GM18507 (cell line): Measurements from ENCODE around the gene TESK1.
"Not testable (repeated sequence)": the region's sequence is repeated elsewhere in the genome, so short reads cannot be mapped to it uniquely, and the experiment has no call there.

Experiments
- DNase-seq: peaks from one replicate; pipeline ENCODE4 v3.0.0; 2011; ENCODE audit warnings: low read depth; ENCODE audit not compliant: insufficient read length; ENCODE audit errors: extremely low spot score
- FAIRE-seq: peaks from 2 replicates; lab custom pipeline; 2011; peaks lifted over from hg19 to GRCh38; lab: Jason Lieb, UNC

The TESK1 gene

GRCh38 chr9:35611230-35611797 is 6.3 kb downstream of the TESK1 start:
- FAIRE-seq (peak; percentile 85), DNase-seq (no peak)

GRCh38 chr9:35612066-35612465 is 7.0 kb downstream of the TESK1 start:
- not testable (repeated sequence) for FAIRE-seq

GRCh38 chr9:35612843-35613242 is 7.8 kb downstream of the TESK1 start:
- DNase-seq: no peak
- FAIRE-seq: no peak

More at GRCh38 chr9:35612066-35612465, 7.0 kb downstream of the TESK1 start:
- DNase-seq: not testable (repeated sequence)

- no peak for DNase-seq
- no peak for FAIRE-seq
Observed at GRCh38 chr9:35615981-35616680, 11.1 kb downstream of the TESK1 start.

- no peak for DNase-seq
- peak; percentile 90 for FAIRE-seq
Observed at GRCh38 chr9:35616681-35617459, 11.8 kb downstream of the TESK1 start.

GRCh38 chr9:35617548-35617947 is 12.5 kb downstream of the TESK1 start:
- FAIRE-seq: no peak
- no peak for DNase-seq

- FAIRE-seq (peak; percentile 91), DNase-seq (no peak)
Observed at GRCh38 chr9:35618325-35618727, 13.3 kb downstream of the TESK1 start, which contains the start of gene CD72. Gene CD72 (minus strand): TSS chr9:35618413. CDS start chr9:35618303, 110 bp downstream.

- peak; percentile 97 for FAIRE-seq
- no peak for DNase-seq
Observed at GRCh38 chr9:35618854-35619799, 14.1 kb downstream of the TESK1 start.

- DNase-seq (no peak), FAIRE-seq (no peak)
Observed at GRCh38 chr9:35619800-35620158, 14.7 kb downstream of the TESK1 start.

GRCh38 chr9:35627575-35627974 is 22.5 kb downstream of the TESK1 start:
- FAIRE-seq (no peak), DNase-seq (no peak)

- DNase-seq: no peak
- FAIRE-seq: no peak
Observed at GRCh38 chr9:35628389-35628991, 23.4 kb downstream of the TESK1 start.

- FAIRE-seq (no peak), DNase-seq (no peak)
Observed at GRCh38 chr9:35629597-35629996, 24.5 kb downstream of the TESK1 start.

GRCh38 chr9:35635730-35636129 is 30.7 kb downstream of the TESK1 start:
- no peak for FAIRE-seq
- DNase-seq: no peak

GRCh38 chr9:35636135-35636876 is 31.2 kb downstream of the TESK1 start:
- FAIRE-seq (peak; percentile 63), DNase-seq (no peak)

- not testable (repeated sequence) for FAIRE-seq, DNase-seq
Observed at GRCh38 chr9:35636877-35637246, 31.8 kb downstream of the TESK1 start.

GRCh38 chr9:35637427-35637955 is 32.4 kb downstream of the TESK1 start:
- not testable (repeated sequence) for FAIRE-seq, DNase-seq

GRCh38 chr9:35638751-35639150 is 33.7 kb downstream of the TESK1 start:
- not testable (repeated sequence) for DNase-seq, FAIRE-seq

GRCh38 chr9:35639225-35639624 is 34.2 kb downstream of the TESK1 start:
- DNase-seq: not testable (repeated sequence)
- peak; percentile 80 for FAIRE-seq
